Trophoblast cell (in vitro differentiated cells and primary cell): ENCODE measurements around the gene TMF1.

ENCODE experiments used
- DNase-seq, 2 donors: peaks; one replicate each; pipeline ENCODE4 v3.0.0-alpha.2; 2016
- H2AFZ ChIP-seq: 2 replicates; pipeline ENCODE4 v1.6.1; 2013; ENCODE audit warnings: low read length, moderate library complexity, mild to moderate bottlenecking; ENCODE audit not compliant: insufficient read depth, poor library complexity
- H2AK5ac ChIP-seq: 2 replicates; pipeline ENCODE4 v1.6.1; 2013; ENCODE audit warnings: mild to moderate bottlenecking, low read length
- H2BK120ac ChIP-seq: 2 replicates; pipeline ENCODE4 v1.6.1; 2013; ENCODE audit warnings: low read length, mild to moderate bottlenecking, moderate library complexity; ENCODE audit not compliant: insufficient read depth, poor library complexity
- H2BK12ac ChIP-seq: 2 replicates; pipeline ENCODE4 v1.6.1; 2013; ENCODE audit warnings: mild to moderate bottlenecking, low read length, moderate library complexity
- H2BK5ac ChIP-seq: 2 replicates; pipeline ENCODE4 v1.6.1; 2013; ENCODE audit warnings: low read length, low read depth, moderate library complexity, mild to moderate bottlenecking; ENCODE audit not compliant: poor library complexity
- H3K14ac ChIP-seq: 2 replicates; pipeline ENCODE4 v1.6.1; 2013; ENCODE audit warnings: mild to moderate bottlenecking, low read length
- H3K18ac ChIP-seq: 2 replicates; pipeline ENCODE4 v1.6.1; 2013; ENCODE audit warnings: mild to moderate bottlenecking, low read length
- H3K23ac ChIP-seq: 2 replicates; pipeline ENCODE4 v1.6.1; 2013; ENCODE audit warnings: low read length
- H3K27ac ChIP-seq: 2 replicates; pipeline ENCODE4 v1.5.1; 2013; ENCODE audit warnings: low read depth, mild to moderate bottlenecking, inconsistent platforms, low read length, moderate library complexity
- H3K27me3 ChIP-seq: 2 replicates; pipeline ENCODE4 v1.6.1; 2013; ENCODE audit warnings: inconsistent platforms, mild to moderate bottlenecking, low read length, moderate library complexity; ENCODE audit not compliant: insufficient read depth
- H3K36me3 ChIP-seq, 2 experiments: 1 replicate in 1 of 2; 2 replicates in 1 of 2; pipeline ENCODE4 v1.6.1; 2013; ENCODE audit warnings: low read length in 2 of 2, mild to moderate bottlenecking in 2 of 2, moderate library complexity in 1 of 2; ENCODE audit not compliant: insufficient read depth in 2 of 2, control insufficient read depth in 1 of 2
- H3K4ac ChIP-seq: 2 replicates; pipeline ENCODE4 v1.6.1; 2013; ENCODE audit warnings: low read depth, mild to moderate bottlenecking, low read length, moderate library complexity
- H3K4me1 ChIP-seq, 2 experiments: 1 replicate in 1 of 2; 2 replicates in 1 of 2; pipeline ENCODE4 v1.6.1; 2013; ENCODE audit warnings: low read length in 2 of 2, mild to moderate bottlenecking in 2 of 2, moderate library complexity in 1 of 2; ENCODE audit not compliant: insufficient read depth in 2 of 2, control insufficient read depth in 1 of 2
- H3K4me2 ChIP-seq: 2 replicates; pipeline ENCODE4 v1.6.1; 2013; ENCODE audit warnings: inconsistent platforms, mild to moderate bottlenecking, low read length, moderate library complexity
- H3K4me3 ChIP-seq: 2 replicates; pipeline ENCODE4 v1.5.1; 2013; ENCODE audit warnings: mild to moderate bottlenecking, low read depth, low read length, inconsistent platforms
- H3K79me1 ChIP-seq: one replicate; pipeline ENCODE4 v1.6.1; 2013; ENCODE audit warnings: low read length
- H3K79me2 ChIP-seq: 2 replicates; pipeline ENCODE4 v1.6.1; 2013; ENCODE audit warnings: low read length, mild to moderate bottlenecking; ENCODE audit not compliant: control insufficient read depth, insufficient read depth, poor library complexity
- H3K9ac ChIP-seq: 2 replicates; pipeline ENCODE4 v1.6.1; 2013; ENCODE audit warnings: mild to moderate bottlenecking, low read length
- H3K9me3 ChIP-seq: 2 replicates; pipeline ENCODE4 v1.6.1; 2013; ENCODE audit warnings: low read depth, mild to moderate bottlenecking, control low read depth, inconsistent platforms, low read length; ENCODE audit not compliant: insufficient read depth
- H4K12ac ChIP-seq: 2 replicates; pipeline ENCODE4 v1.6.1; 2013; ENCODE audit warnings: low read depth, mild to moderate bottlenecking, low read length, moderate library complexity
- H4K8ac ChIP-seq: 2 replicates; pipeline ENCODE4 v1.6.1; 2013; ENCODE audit warnings: low read depth, mild to moderate bottlenecking, low read length, moderate library complexity
- H4K91ac ChIP-seq: one replicate; pipeline ENCODE4 v1.6.1; 2013; ENCODE audit warnings: low read depth, mild to moderate bottlenecking, low read length, moderate library complexity
- WGBS: extraction: QIAGEN DNeasy Blood & Tissue Kit; methylation state at CpG from one replicate; pipeline ENCODE4 v1.1.7; 2013; ENCODE audit warnings: missing lambda C conversion rate; ENCODE audit not compliant: insufficient read length, insufficient coverage; ENCODE audit errors: extremely low coverage; 5-methylcytosine and 5-hydroxymethylcytosine counted together

Gene TMF1

GRCh38 chr3:69091389-69092029 is 39.4 kb upstream of the TMF1 start:
- Histone ChIP-seq H3K27ac (peak overlapping the region; percentile 24), H3K4me2 (no peak overlapping the region), H3K4me1 (peaks cover 10 to 20% of the 10 kb centered on the region in 2 experiments), H2BK5ac (peak overlapping the region; percentile 52), H3K79me1 (peaks cover 3% of the 10 kb centered on the region), H3K9ac (no peak overlapping the region), H4K12ac (no peak overlapping the region), H3K9me3 (no peaks in the 10 kb centered on the region), H3K4ac (no peak overlapping the region), H3K36me3 (no peaks in the 10 kb centered on the region), H2BK120ac (no peak overlapping the region), H4K91ac (peak overlapping the region; percentile 12), H3K4me3 (no peak overlapping the region), H3K27me3 (no peaks in the 10 kb centered on the region), H3K14ac (peak overlapping the region; percentile 48), H2BK12ac (peak overlapping the region; percentile 90), H3K79me2 (no peaks in the 10 kb centered on the region), H3K23ac (no peak overlapping the region), H3K18ac (no peak overlapping the region), H2AK5ac (peak overlapping the region; percentile 77), H2AFZ (no peak overlapping the region), H4K8ac (no peak overlapping the region)
- no peak for DNase-seq
- WGBS = no CpG with 5 or more reads among the region's 5 CpGs

GRCh38 chr3:69090021-69090420 is 37.9 kb upstream of the TMF1 start:
- Histone ChIP-seq H4K8ac (no peak overlapping the region), H4K91ac (no peak overlapping the region), H2BK5ac (no peak overlapping the region), H3K79me1 (peaks cover 11% of the 10 kb centered on the region), H3K9me3 (no peaks in the 10 kb centered on the region), H3K23ac (no peak overlapping the region), H3K14ac (no peak overlapping the region), H3K4ac (no peak overlapping the region), H3K79me2 (peaks cover 5% of the 10 kb centered on the region), H3K4me3 (no peak overlapping the region), H3K4me2 (no peak overlapping the region), H2AFZ (no peak overlapping the region), H2AK5ac (no peak overlapping the region), H3K36me3 (no peaks in the 10 kb centered on the region), H2BK12ac (no peak overlapping the region), H2BK120ac (no peak overlapping the region), H4K12ac (no peak overlapping the region), H3K27ac (peak overlapping the region; percentile 22), H3K27me3 (no peaks in the 10 kb centered on the region), H3K4me1 (peaks cover 12 to 27% of the 10 kb centered on the region in 2 experiments), H3K18ac (no peak overlapping the region), H3K9ac (no peak overlapping the region)
- peak; percentile 48 to 92 for DNase-seq
- WGBS = no CpG with 5 or more reads among the region's 3 CpGs

DNA sequence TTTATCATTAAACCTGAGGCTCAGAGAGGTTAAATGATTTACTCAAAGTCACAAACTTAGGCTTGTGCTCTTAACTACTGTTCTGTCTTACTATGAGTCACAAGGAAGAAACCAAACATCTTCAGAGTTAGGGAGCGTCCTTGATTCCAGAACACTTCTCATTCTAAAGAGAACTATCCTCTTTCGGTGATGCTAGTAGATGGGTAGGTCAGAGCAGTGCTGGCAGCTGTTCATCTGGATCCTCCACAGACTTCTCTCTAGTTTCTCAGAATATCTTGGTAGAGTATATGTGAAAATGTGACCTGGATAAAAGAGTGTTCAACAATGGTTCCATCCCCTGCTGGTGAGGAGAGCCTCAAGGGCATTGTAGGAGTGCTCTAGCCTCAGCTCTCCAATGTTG is 35.9 kb upstream of the TMF1 start:
- Histone ChIP-seq H3K4me3 (no peak overlapping the region), H3K14ac (no peak overlapping the region)
- DNase-seq = peak in 1 of 2 donors; percentile 55

GRCh38 chr3:69087030-69087791 is 35.1 kb upstream of the TMF1 start:
- Histone ChIP-seq H2BK5ac (peak overlapping the region; percentile 66), H3K9ac (no peak overlapping the region), H2AFZ (no peak overlapping the region), H3K27ac (peak overlapping the region; percentile 62), H3K36me3 (no peaks in the 10 kb centered on the region), H3K27me3 (no peaks in the 10 kb centered on the region), H3K4me2 (peak overlapping the region; percentile 34), H2BK12ac (no peak overlapping the region), H3K79me2 (peaks cover 6% of the 10 kb centered on the region), H3K18ac (peak overlapping the region; percentile 21), H4K8ac (peak overlapping the region; percentile 32), H3K4ac (no peak overlapping the region), H4K91ac (peak overlapping the region; percentile 59), H3K9me3 (no peaks in the 10 kb centered on the region), H3K23ac (no peak overlapping the region), H2AK5ac (peak overlapping the region; percentile 18), H2BK120ac (peak overlapping the region; percentile 47), H4K12ac (no peak overlapping the region), H3K4me3 (no peak overlapping the region), H3K4me1 (peaks cover 12 to 30% of the 10 kb centered on the region in 2 experiments), H3K14ac (peak overlapping the region; percentile 11), H3K79me1 (peaks cover 16% of the 10 kb centered on the region)
- no CpG with 5 or more reads among the region's 3 CpGs for WGBS
- DNase-seq = peak in 1 of 2 donors; percentile 56

More for the DNA sequence above, 35.9 kb upstream of the TMF1 start:
- H2BK120ac ChIP-seq = no peak overlapping the region
- no peak overlapping the region for H3K23ac ChIP-seq
- no peak overlapping the region for H3K4me2 ChIP-seq
- no peak overlapping the region for H4K91ac ChIP-seq
- no peaks in the 10 kb centered on the region for H3K9me3 ChIP-seq
- H3K27me3 ChIP-seq = no peaks in the 10 kb centered on the region
- peak overlapping the region; percentile 8 for H3K18ac ChIP-seq
- no peak overlapping the region for H3K27ac ChIP-seq
- no peak overlapping the region for H4K8ac ChIP-seq
- no peak overlapping the region for H3K4ac ChIP-seq
- no peak overlapping the region for H2AK5ac ChIP-seq
- H3K79me1 ChIP-seq = peaks cover 16% of the 10 kb centered on the region
- no CpG with 5 or more reads among the region's 2 CpGs for WGBS
- no peak overlapping the region for H2BK12ac ChIP-seq
- no peak overlapping the region for H2BK5ac ChIP-seq
- no peaks in the 10 kb centered on the region for H3K36me3 ChIP-seq
- H3K4me1 ChIP-seq = peaks cover 12 to 32% of the 10 kb centered on the region in 2 experiments
- H3K79me2 ChIP-seq = peaks cover 6% of the 10 kb centered on the region
- no peak overlapping the region for H4K12ac ChIP-seq
- H3K9ac ChIP-seq = no peak overlapping the region
- no peak overlapping the region for H2AFZ ChIP-seq
